ENCODE data around the gene OR11L1.

OR11L1 gene

DNA sequence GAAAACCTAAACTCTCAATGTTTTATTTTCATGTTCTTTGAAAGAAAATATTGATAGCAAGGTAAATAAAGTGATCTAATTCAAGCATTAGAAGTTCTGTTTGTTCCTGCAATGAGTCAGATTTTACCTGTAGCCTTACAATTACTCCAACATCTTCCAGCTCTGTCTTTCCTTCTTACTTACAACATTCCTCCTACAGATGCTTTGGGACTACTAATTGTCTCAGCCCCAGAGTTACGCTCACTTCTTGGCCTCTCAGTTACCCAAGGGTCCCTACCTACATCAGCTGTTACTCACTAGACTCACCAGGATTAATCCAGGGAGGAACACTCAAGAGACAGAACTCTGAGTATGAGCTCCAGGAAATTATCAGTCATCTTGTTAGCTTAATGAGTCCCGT lies 44.2 kb downstream of the OR11L1 start:
- no peaks in the 10 kb centered on the region for H3K4me1 ChIP-seq (ENCODE audit: control insufficient read depth in 1 of 2, insufficient read depth in 1 of 2, low read depth in 1 of 2, low read length in 1 of 2)
- TF ChIP-seq, protein P1, sequence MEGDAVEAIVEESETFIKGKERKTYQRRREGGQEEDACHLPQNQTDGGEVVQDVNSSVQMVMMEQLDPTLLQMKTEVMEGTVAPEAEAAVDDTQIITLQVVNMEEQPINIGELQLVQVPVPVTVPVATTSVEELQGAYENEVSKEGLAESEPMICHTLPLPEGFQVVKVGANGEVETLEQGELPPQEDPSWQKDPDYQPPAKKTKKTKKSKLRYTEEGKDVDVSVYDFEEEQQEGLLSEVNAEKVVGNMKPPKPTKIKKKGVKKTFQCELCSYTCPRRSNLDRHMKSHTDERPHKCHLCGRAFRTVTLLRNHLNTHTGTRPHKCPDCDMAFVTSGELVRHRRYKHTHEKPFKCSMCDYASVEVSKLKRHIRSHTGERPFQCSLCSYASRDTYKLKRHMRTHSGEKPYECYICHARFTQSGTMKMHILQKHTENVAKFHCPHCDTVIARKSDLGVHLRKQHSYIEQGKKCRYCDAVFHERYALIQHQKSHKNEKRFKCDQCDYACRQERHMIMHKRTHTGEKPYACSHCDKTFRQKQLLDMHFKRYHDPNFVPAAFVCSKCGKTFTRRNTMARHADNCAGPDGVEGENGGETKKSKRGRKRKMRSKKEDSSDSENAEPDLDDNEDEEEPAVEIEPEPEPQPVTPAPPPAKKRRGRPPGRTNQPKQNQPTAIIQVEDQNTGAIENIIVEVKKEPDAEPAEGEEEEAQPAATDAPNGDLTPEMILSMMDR (IDR thresholded peaks at IDR 0.05) = no peak
- no peaks in the 10 kb centered on the region for H3K27me3 ChIP-seq
- no peak overlapping the region for H3K27ac ChIP-seq
- no peaks in the 10 kb centered on the region for H3K36me3 ChIP-seq
- no peak overlapping the region for H3K4me3 ChIP-seq (ENCODE audit: low read depth in 1 of 2, low read length in 1 of 2)
- H3K9me3 ChIP-seq = no peaks in the 10 kb centered on the region
